H9 (cell line): ENCODE measurements around the gene CST3. TPM values are rescaled to one million over a fixed set of nuclear protein-coding genes. Genes with fewer than 3 reads are reported as not detected.

ENCODE experiments used
- DNase-seq: peaks from one replicate; pipeline ENCODE4 v3.0.0-alpha.2; 2017
- H2AFZ ChIP-seq: one replicate; pipeline ENCODE4 v1.6.1; 2013; ENCODE audit warnings: mild to moderate bottlenecking, low read length, control low read depth, moderate library complexity
- H2AK5ac ChIP-seq: 2 replicates; pipeline ENCODE4 v1.6.1; 2013; ENCODE audit warnings: low read length, control low read depth, mixed read lengths; ENCODE audit not compliant: insufficient read length
- H2BK120ac ChIP-seq: one replicate; pipeline ENCODE4 v1.6.1; 2013; ENCODE audit warnings: low read depth, mild to moderate bottlenecking, low read length, control low read depth, inconsistent platforms; ENCODE audit not compliant: poor library complexity, severe bottlenecking
- H2BK12ac ChIP-seq: 2 replicates; pipeline ENCODE4 v1.6.1; 2013; ENCODE audit warnings: low read length, control low read depth, mixed read lengths, low read depth; ENCODE audit not compliant: insufficient read length
- H2BK15ac ChIP-seq: 2 replicates; pipeline ENCODE4 v1.6.1; 2013; ENCODE audit warnings: low read depth, low read length, control low read depth
- H2BK20ac ChIP-seq: one replicate; pipeline ENCODE4 v1.6.1; 2013; ENCODE audit warnings: low read depth, mild to moderate bottlenecking, low read length, control low read depth, inconsistent platforms; ENCODE audit not compliant: poor library complexity, severe bottlenecking
- H2BK5ac ChIP-seq: 2 replicates; pipeline ENCODE4 v1.6.1; 2013; ENCODE audit warnings: low read length, control low read depth, mixed read lengths; ENCODE audit not compliant: insufficient read length
- H3K14ac ChIP-seq: 2 replicates; pipeline ENCODE4 v1.6.1; 2013; ENCODE audit warnings: low read length, control low read depth; ENCODE audit not compliant: insufficient read depth
- H3K18ac ChIP-seq: 2 replicates; pipeline ENCODE4 v1.6.1; 2013; ENCODE audit warnings: low read depth, mild to moderate bottlenecking, mixed read lengths, low read length, control low read depth; ENCODE audit not compliant: insufficient read length
- H3K23ac ChIP-seq: 2 replicates; pipeline ENCODE4 v1.6.1; 2013; ENCODE audit warnings: low read length, control low read depth, mixed read lengths, low read depth; ENCODE audit not compliant: insufficient read length
- H3K23me2 ChIP-seq: 2 replicates; pipeline ENCODE4 v1.6.1; 2013; ENCODE audit warnings: low read depth, mild to moderate bottlenecking, mixed read lengths, low read length, control low read depth; ENCODE audit not compliant: insufficient read length, poor library complexity, severe bottlenecking
- H3K27ac ChIP-seq: 2 replicates; pipeline ENCODE4 v1.5.1; 2013; ENCODE audit warnings: low read length, control low read depth, mixed read lengths, low read depth; ENCODE audit not compliant: insufficient read length
- H3K27me3 ChIP-seq: 2 replicates; pipeline ENCODE4 v1.6.1; 2013; ENCODE audit warnings: low read length, control low read depth, inconsistent platforms; ENCODE audit not compliant: insufficient read depth
- H3K4ac ChIP-seq: 2 replicates; pipeline ENCODE4 v1.6.1; 2013; ENCODE audit warnings: low read depth, mild to moderate bottlenecking, control low read depth, inconsistent platforms, low read length, moderate library complexity
- H3K4me1 ChIP-seq: 2 replicates; pipeline ENCODE4 v1.6.1; 2013; ENCODE audit warnings: low read length, control low read depth, inconsistent platforms; ENCODE audit not compliant: insufficient read depth
- H3K4me2 ChIP-seq: 2 replicates; pipeline ENCODE4 v1.6.1; 2013; ENCODE audit warnings: low read length, control low read depth, mixed read lengths; ENCODE audit not compliant: insufficient read length, insufficient read depth
- H3K56ac ChIP-seq: 2 replicates; pipeline ENCODE4 v1.6.1; 2013; ENCODE audit warnings: low read depth, mild to moderate bottlenecking, mixed read lengths, low read length, control low read depth; ENCODE audit not compliant: insufficient read length
- H3K79me1 ChIP-seq: 2 replicates; pipeline ENCODE4 v1.6.1; 2013; ENCODE audit warnings: low read depth, mild to moderate bottlenecking, moderate library complexity, low read length, control low read depth, inconsistent platforms; ENCODE audit not compliant: insufficient read depth, poor library complexity, severe bottlenecking
- H3K79me2 ChIP-seq: 2 replicates; pipeline ENCODE4 v1.6.1; 2013; ENCODE audit warnings: low read length, control low read depth, inconsistent platforms; ENCODE audit not compliant: insufficient read depth
- H3K9ac ChIP-seq: 2 replicates; pipeline ENCODE4 v1.6.1; 2013; ENCODE audit warnings: low read length, control low read depth, mixed read lengths; ENCODE audit not compliant: insufficient read length; ENCODE audit errors: extremely low read depth
- H3K9me3 ChIP-seq: one replicate; pipeline ENCODE4 v1.6.1; 2013; ENCODE audit warnings: low read depth, low read length, inconsistent platforms; ENCODE audit not compliant: control insufficient read depth
- H3T11ph ChIP-seq: one replicate; pipeline ENCODE4 v1.6.1; 2013; ENCODE audit warnings: mild to moderate bottlenecking, low read length, control low read depth, inconsistent platforms
- H4K20me1 ChIP-seq: one replicate; pipeline ENCODE4 v1.6.1; 2013; ENCODE audit not compliant: control insufficient read depth, insufficient read length, insufficient read depth
- H4K5ac ChIP-seq: 2 replicates; pipeline ENCODE4 v1.6.1; 2013; ENCODE audit warnings: low read depth, mild to moderate bottlenecking, mixed read lengths, low read length, control low read depth; ENCODE audit not compliant: insufficient read length
- H4K8ac ChIP-seq: replicated peaks from 2 replicates; pipeline ENCODE4 v1.6.1; 2013; ENCODE audit warnings: low read length, control low read depth, mixed read lengths, low read depth; ENCODE audit not compliant: insufficient read length
- H4K91ac ChIP-seq: 2 replicates; pipeline ENCODE4 v1.6.1; 2013; ENCODE audit warnings: low read depth, mild to moderate bottlenecking, moderate library complexity, mixed read lengths, low read length, control low read depth; ENCODE audit not compliant: insufficient read length
- H3K27ac Mint-ChIP-seq, 3 experiments: 2 replicates in 2 of 3; 3 replicates in 1 of 3; pipeline ENCODE4 v1.8.0; 2020 to 2021; ENCODE audit warnings: mixed read lengths in 3 of 3, mild to moderate bottlenecking in 1 of 3, moderate library complexity in 1 of 3
- H3K27me3 Mint-ChIP-seq: 2 replicates; pipeline ENCODE4 v1.8.0; 2021; ENCODE audit warnings: low read depth, mild to moderate bottlenecking, moderate library complexity, mixed read lengths
- H3K36me3 Mint-ChIP-seq, 3 experiments: 2 replicates in 2 of 3; 3 replicates in 1 of 3; pipeline ENCODE4 v1.8.0; 2020 to 2021; ENCODE audit warnings: low read depth in 3 of 3, mixed read lengths in 3 of 3; ENCODE audit not compliant: insufficient read depth in 1 of 3
- H3K4me1 Mint-ChIP-seq, 2 experiments: 2 replicates each; pipeline ENCODE4 v1.8.0; 2020; ENCODE audit warnings: mixed read lengths in 2 of 2
- H3K4me3 Mint-ChIP-seq, 2 experiments: 2 replicates in 1 of 2; 3 replicates in 1 of 2; pipeline ENCODE4 v1.8.0; 2020 to 2021; ENCODE audit warnings: mild to moderate bottlenecking in 2 of 2, mixed read lengths in 2 of 2, moderate library complexity in 1 of 2
- H3K9me3 Mint-ChIP-seq, 2 experiments: 2 replicates in 1 of 2; 3 replicates in 1 of 2; pipeline ENCODE4 v1.8.0; 2020; ENCODE audit warnings: mild to moderate bottlenecking in 2 of 2, mixed read lengths in 2 of 2, moderate library complexity in 1 of 2
- WGBS: extraction: QIAGEN DNeasy Blood & Tissue Kit; methylation state at CpG from one replicate; pipeline ENCODE4 v1.1.7; 2013; ENCODE audit warnings: missing lambda C conversion rate, low lambda C conversion rate, mixed read lengths; ENCODE audit not compliant: insufficient read length; ENCODE audit errors: extremely low coverage; 5-methylcytosine and 5-hydroxymethylcytosine counted together
- total RNA-seq: library from RNA; stranded (reverse); gene quantifications from 2 replicates; pipeline ENCODE4 v1.2.1, GENCODE V29; 2021
- TF ChIP-seq, protein P1 (sequence below): fragments of 200-600 bp; sonication (generic); conservative IDR thresholded peaks from 3 replicates; pipeline ENCODE4 v1.8.0; 2021; ENCODE audit warnings: antibody characterized with exemption, mild to moderate bottlenecking

Gene CST3
- total RNA-seq, 1 experiment from 2014 or later: 77.2 TPM

DNA sequence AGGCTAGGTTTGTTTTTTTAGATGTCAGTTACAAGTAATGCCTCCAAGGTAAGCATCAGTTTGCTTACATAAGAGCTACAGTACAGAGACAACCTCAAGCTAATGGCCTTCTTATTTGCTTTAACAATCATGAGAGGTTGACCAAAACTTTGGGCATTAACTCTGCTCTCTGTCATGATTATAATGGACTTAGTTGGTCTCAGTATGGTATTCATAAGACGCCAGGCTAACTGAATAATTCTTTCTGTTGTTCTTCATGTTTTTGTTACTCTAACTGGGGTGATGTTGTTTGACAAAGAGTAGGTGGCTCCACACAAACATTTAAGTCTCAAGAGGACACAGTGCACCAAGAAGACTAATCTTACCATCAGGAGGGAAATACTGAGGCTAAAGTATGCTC lies 41.8 kb downstream of the CST3 start:
- 0 out of 2 replicates have a peak, but pooled peaks cover 2% of the 10 kb centered on the region for H3K27me3 Mint-ChIP-seq
- Histone ChIP-seq H2BK20ac (no peak overlapping the region), H4K91ac (no peak overlapping the region), H3K14ac (no peak overlapping the region), H2AK5ac (no peak overlapping the region), H3K23me2 (no peaks in the 10 kb centered on the region), H3K4me1 (no peaks in the 10 kb centered on the region), H3K9me3 (no peaks in the 10 kb centered on the region), H3K79me2 (no peaks in the 10 kb centered on the region), H2AFZ (no peak overlapping the region), H3K4ac (no peak overlapping the region), H2BK12ac (no peak overlapping the region), H3K9ac (no peak overlapping the region), H3K27ac (no peak overlapping the region), H3K23ac (no peak overlapping the region), H2BK15ac (no peak overlapping the region), H3T11ph (no peak overlapping the region), H2BK120ac (no peak overlapping the region), H2BK5ac (no peak overlapping the region), H3K79me1 (no peaks in the 10 kb centered on the region), H4K5ac (no peak overlapping the region), H3K18ac (no peak overlapping the region), H4K20me1 (no peaks in the 10 kb centered on the region), H3K56ac (no peak overlapping the region), H4K8ac (no peak overlapping the region), H3K27me3 (no peaks in the 10 kb centered on the region), H3K4me2 (no peak overlapping the region)
- TF ChIP-seq, protein P1, sequence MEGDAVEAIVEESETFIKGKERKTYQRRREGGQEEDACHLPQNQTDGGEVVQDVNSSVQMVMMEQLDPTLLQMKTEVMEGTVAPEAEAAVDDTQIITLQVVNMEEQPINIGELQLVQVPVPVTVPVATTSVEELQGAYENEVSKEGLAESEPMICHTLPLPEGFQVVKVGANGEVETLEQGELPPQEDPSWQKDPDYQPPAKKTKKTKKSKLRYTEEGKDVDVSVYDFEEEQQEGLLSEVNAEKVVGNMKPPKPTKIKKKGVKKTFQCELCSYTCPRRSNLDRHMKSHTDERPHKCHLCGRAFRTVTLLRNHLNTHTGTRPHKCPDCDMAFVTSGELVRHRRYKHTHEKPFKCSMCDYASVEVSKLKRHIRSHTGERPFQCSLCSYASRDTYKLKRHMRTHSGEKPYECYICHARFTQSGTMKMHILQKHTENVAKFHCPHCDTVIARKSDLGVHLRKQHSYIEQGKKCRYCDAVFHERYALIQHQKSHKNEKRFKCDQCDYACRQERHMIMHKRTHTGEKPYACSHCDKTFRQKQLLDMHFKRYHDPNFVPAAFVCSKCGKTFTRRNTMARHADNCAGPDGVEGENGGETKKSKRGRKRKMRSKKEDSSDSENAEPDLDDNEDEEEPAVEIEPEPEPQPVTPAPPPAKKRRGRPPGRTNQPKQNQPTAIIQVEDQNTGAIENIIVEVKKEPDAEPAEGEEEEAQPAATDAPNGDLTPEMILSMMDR: no peak
- no peak overlapping the region for H3K4me3 Mint-ChIP-seq
- peaks cover 0 to 14% of the 10 kb centered on the region in 2 experiments; a peak in 2 of 4 replicates for H3K4me1 Mint-ChIP-seq
- no CpG with 5 or more reads among the region's 1 CpG for WGBS
- no peaks in the 10 kb centered on the region for H3K36me3 Mint-ChIP-seq
- no peaks in the 10 kb centered on the region; a peak in 2 of 5 replicates for H3K9me3 Mint-ChIP-seq
- no peak overlapping the region for H3K27ac Mint-ChIP-seq
- no peak for DNase-seq
